ENCODE measurements around the gene MAGEB17. TPM values are rescaled to one million over a fixed set of nuclear protein-coding genes. Genes with fewer than 3 reads are reported as not detected.
A peak's percentile ranks its signal among the peaks of the same experiment; 100 is the strongest.

MAGEB17 gene
- total RNA-seq, 1 donor from 2014 or later, result not detected

- Mint-ChIP-seq H3K36me3 (ENCODE audit: low read depth) (no peaks in the 10 kb centered on the region), H3K4me1 (no peaks in the 10 kb centered on the region), H3K27me3 (no peaks in the 10 kb centered on the region), H3K27ac (no peak overlapping the region), H3K4me3 (no peak overlapping the region), H3K9me3 (no peaks in the 10 kb centered on the region)
- intact Hi-C loops (cut with micrococcal nuclease), result no loop called here
- DNase-seq, result no peak
Measured at GRCh38 chrX:16207634-16208033, 40.4 kb downstream of the MAGEB17 start.

- Mint-ChIP-seq H3K36me3 (ENCODE audit: low read depth) (no peaks in the 10 kb centered on the region), H3K4me3 (no peak overlapping the region), H3K4me1 (no peaks in the 10 kb centered on the region), H3K27me3 (peaks cover 2% of the 10 kb centered on the region), H3K9me3 (no peaks in the 10 kb centered on the region), H3K27ac (no peak overlapping the region)
- no peak for DNase-seq
- intact Hi-C loops (cut with micrococcal nuclease), result no loop called here
Measured at GRCh38 chrX:16208601-16209000, 41.3 kb downstream of the MAGEB17 start.

GRCh38 chrX:16210061-16210460, 42.8 kb downstream of the MAGEB17 start:
- no peak for DNase-seq
- Mint-ChIP-seq H3K27ac (no peak overlapping the region), H3K4me3 (no peak overlapping the region), H3K27me3 (peaks cover 2% of the 10 kb centered on the region), H3K9me3 (no peaks in the 10 kb centered on the region), H3K36me3 (ENCODE audit: low read depth) (no peaks in the 10 kb centered on the region), H3K4me1 (no peaks in the 10 kb centered on the region)
- intact Hi-C loops (cut with micrococcal nuclease), result no loop called here

GRCh38 chrX:16212024-16212423, 44.7 kb downstream of the MAGEB17 start:
- H3K4me1 Mint-ChIP-seq, result no peaks in the 10 kb centered on the region
- DNase-seq, result no peak
- H3K36me3 Mint-ChIP-seq (ENCODE audit: low read depth), result no peaks in the 10 kb centered on the region
- H3K27me3 Mint-ChIP-seq, result peaks cover 2% of the 10 kb centered on the region
- intact Hi-C loops (cut with micrococcal nuclease), result no loop called here
- no peaks in the 10 kb centered on the region for H3K9me3 Mint-ChIP-seq
- no peak overlapping the region for H3K4me3 Mint-ChIP-seq
- no peak overlapping the region for H3K27ac Mint-ChIP-seq

GRCh38 chrX:16212436-16212835, 45.2 kb downstream of the MAGEB17 start:
- peak; percentile 50 for DNase-seq
- H3K27ac Mint-ChIP-seq, result no peak overlapping the region
- no peaks in the 10 kb centered on the region for H3K36me3 Mint-ChIP-seq (ENCODE audit: low read depth)
- no peaks in the 10 kb centered on the region for H3K9me3 Mint-ChIP-seq
- no peak overlapping the region for H3K4me3 Mint-ChIP-seq
- peaks cover 2% of the 10 kb centered on the region for H3K27me3 Mint-ChIP-seq
- no peaks in the 10 kb centered on the region for H3K4me1 Mint-ChIP-seq
- intact Hi-C loops (cut with micrococcal nuclease), result no loop called here

- intact Hi-C loops (cut with micrococcal nuclease), result no loop called here
- Mint-ChIP-seq H3K4me1 (no peaks in the 10 kb centered on the region), H3K27me3 (peaks cover 2% of the 10 kb centered on the region), H3K9me3 (no peaks in the 10 kb centered on the region), H3K36me3 (ENCODE audit: low read depth) (no peaks in the 10 kb centered on the region), H3K4me3 (no peak overlapping the region), H3K27ac (no peak overlapping the region)
- no peak for DNase-seq
Measured at GRCh38 chrX:16213961-16214360, 46.7 kb downstream of the MAGEB17 start.

GRCh38 chrX:16215660-16216059, 48.4 kb downstream of the MAGEB17 start:
- intact Hi-C loops (cut with micrococcal nuclease), result no loop called here
- H3K27me3 Mint-ChIP-seq, result peaks cover 2% of the 10 kb centered on the region
- no peaks in the 10 kb centered on the region for H3K9me3 Mint-ChIP-seq
- no peak overlapping the region for H3K4me3 Mint-ChIP-seq
- no peak overlapping the region for H3K27ac Mint-ChIP-seq
- H3K4me1 Mint-ChIP-seq, result no peaks in the 10 kb centered on the region
- no peak for DNase-seq
- H3K36me3 Mint-ChIP-seq (ENCODE audit: low read depth), result no peaks in the 10 kb centered on the region

Other genes with a start within 250 kb of the MAGEB17 start
- not detected in 2 replicates for gene GRPR, start 43.9 kb upstream of the MAGEB17 start, total RNA-seq

Measured in activated CD4-positive, alpha-beta T cell treated with anti-CD3 and anti-CD28 coated beads, Interleukin-2, amount 10 ng/mL, durations not matched to agents 24 days and 14 days (primary cell).